AG04449 (cell line): ENCODE data around the gene CHAT.

ENCODE experiments used
- CTCF ChIA-PET: fragments of 350-600 bp; formaldehyde crosslinking; extraction: SDS; loops from one replicate; lab custom pipeline; 2021; ENCODE audit warnings: antibody characterized with exemption; lab: Yijun Ruan, JAX
- POLR2A ChIA-PET: fragments of 400-600, 350-600 bp; formaldehyde crosslinking; extraction: SDS; loops from one replicate; lab custom pipeline; 2020; ENCODE audit warnings: antibody characterized with exemption, inconsistent platforms; lab: Yijun Ruan, JAX
- DNase-seq: peaks from one replicate; pipeline ENCODE4 v3.0.0-alpha.2; 2010; ENCODE audit warnings: low read depth, low spot score
- H3K4me3 ChIP-seq: 2 replicates; pipeline ENCODE4 v1.5.1; 2011; ENCODE audit warnings: low read depth, mild to moderate bottlenecking, control low read depth, low read length
- CTCF ChIP-seq: IDR thresholded peaks from one replicate; pipeline ENCODE4 v1.5.1; 2011; ENCODE audit warnings: mild to moderate bottlenecking, moderate library complexity, low read length, control low read depth, inconsistent platforms; ENCODE audit not compliant: insufficient read depth; ENCODE audit errors: missing control alignments

CHAT gene

DNA sequence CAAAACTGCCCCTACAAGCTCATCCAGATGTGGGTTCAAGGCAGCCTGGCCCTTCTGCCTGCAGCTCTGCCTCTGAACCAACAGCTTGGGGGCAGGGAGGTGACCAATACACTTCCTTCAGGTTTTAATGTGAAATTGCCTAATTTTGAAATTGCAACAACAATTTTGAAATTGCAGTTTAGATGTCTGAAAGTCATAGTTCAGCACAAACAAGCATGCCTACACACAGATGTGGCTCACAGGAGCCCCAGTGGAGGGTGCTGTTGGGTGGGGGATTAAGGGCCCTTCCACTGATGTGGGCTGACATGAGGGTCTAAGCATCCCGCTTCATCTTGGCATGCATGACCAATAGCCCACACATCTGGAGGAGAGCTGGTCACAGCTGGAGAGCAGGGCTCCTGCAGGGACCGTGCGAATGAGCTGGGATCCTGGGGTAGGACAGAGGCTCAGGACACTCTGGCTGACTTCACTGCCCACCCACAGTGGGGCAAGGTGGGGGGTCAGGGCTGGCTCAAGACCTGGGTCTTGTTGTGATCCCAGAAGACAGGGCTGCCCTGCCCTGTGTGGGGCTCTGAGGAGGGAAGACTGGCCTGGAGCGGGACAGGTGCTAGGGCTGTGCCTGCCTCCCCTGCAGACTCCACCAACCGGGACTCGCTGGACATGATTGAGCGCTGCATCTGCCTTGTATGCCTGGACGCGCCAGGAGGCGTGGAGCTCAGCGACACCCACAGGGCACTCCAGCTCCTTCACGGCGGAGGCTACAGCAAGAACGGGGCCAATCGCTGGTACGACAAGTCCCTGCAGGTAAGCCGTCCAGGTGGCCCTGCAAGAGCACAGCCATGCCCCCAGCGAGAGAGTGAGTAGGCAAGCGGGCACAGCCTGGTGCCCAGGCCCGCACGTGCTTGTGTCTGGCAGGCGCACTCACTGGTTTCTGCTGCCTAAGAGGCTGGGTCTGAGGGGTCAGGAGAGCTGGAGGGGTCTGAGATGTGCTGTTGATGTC, 32.3 kb downstream of the CHAT start:
- DNase-seq = no peak

GRCh38 chr10:49647554-49647953, 33.7 kb downstream of the CHAT start:
- DNase-seq = no peak
- ChIA-PET POLR2A (no interaction called here), CTCF (no interaction called here)
- no peak overlapping the region for H3K4me3 ChIP-seq
- no peak for TF ChIP-seq CTCF

More for the DNA sequence above, 32.3 kb downstream of the CHAT start:
- TF ChIP-seq CTCF = no peak
- POLR2A ChIA-PET = no interaction called here
- CTCF ChIA-PET = no interaction called here
- H3K4me3 ChIP-seq = no peak overlapping the region

GRCh38 chr10:49647985-49648795, 34.4 kb downstream of the CHAT start:
- DNase-seq = no peak
- CTCF ChIA-PET = no interaction called here
- no peak for TF ChIP-seq CTCF
- no peak overlapping the region for H3K4me3 ChIP-seq
- POLR2A ChIA-PET = no interaction called here

- TF ChIP-seq CTCF = no peak
- CTCF ChIA-PET = interaction anchor here (1.4 kb wide), 1 partner anchor 242 kb away, joined by 4 read pairs; no protein-coding TSS in a partner anchor
- DNase-seq = no peak
- POLR2A ChIA-PET = no interaction called here
- no peak overlapping the region for H3K4me3 ChIP-seq
These were observed 35.5 kb downstream of the CHAT start for GRCh38 chr10:49649294-49649693.

DNA sequence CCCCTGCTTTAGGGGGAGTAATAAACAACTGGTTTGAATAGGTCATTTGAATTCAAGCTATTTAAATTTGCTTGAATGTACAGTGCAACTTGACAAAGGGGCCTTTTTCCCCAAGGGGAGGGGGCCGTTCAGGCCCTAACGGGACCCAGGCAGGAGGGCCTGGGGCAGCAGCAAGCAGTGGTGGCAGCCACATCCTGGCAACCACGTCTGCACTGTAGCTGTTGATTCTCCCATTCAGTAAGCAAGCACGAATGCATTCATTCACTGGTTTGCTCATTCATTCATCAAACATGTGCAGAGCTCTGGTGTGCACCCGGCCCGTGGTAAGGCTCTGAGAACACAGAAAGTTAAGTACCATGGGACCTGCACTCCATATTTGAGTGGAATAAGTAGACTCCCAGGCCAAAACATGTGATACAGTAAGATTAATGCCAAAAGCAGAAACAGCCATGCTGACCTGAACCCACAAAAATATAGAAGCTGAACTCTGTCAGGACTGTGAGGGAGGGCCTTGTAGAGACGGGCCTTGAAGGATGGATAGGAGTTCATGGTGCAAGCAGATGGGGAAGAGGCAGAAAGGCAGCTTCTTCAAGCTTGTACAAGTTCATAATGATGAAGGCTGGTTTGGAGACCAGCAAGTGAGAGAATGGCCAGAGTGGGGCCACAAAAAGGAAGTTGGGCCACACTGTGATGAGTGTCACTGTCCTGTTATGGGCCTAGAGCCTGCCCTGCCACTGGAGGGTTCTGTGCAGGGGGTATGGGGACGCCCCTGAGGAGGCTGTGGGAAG, 36.3 kb downstream of the CHAT start:
- CTCF ChIA-PET = interaction anchor here (1.4 kb wide), 1 partner anchor 242 kb away, joined by 4 read pairs; no protein-coding TSS in a partner anchor
- no peak overlapping the region for H3K4me3 ChIP-seq
- no peak for TF ChIP-seq CTCF
- DNase-seq = no peak
- POLR2A ChIA-PET = no interaction called here
